ENCODE results near the gene GPR62. TPM values are rescaled to one million over a fixed set of nuclear protein-coding genes. Genes with fewer than 3 reads are reported as not detected.
"Not testable (repeated sequence)": the region's sequence is repeated elsewhere in the genome, so short reads cannot be mapped to it uniquely, and the experiment has no call there.

Gene GPR62
- total and polyA plus RNA-seq, 11 donors: 0.06 to 0.27 (median 0.20) TPM; not detected in 4

GRCh38 chr3:51987568-51987967, 32.4 kb downstream of the GPR62 start:
- Histone ChIP-seq H3K27me3 (no peaks in the 10 kb centered on the region), H3K36me3 (peaks cover 0 to 15% (median 10%) of the 10 kb centered on the region in 9 donors), H3K9me3 (no peaks in the 10 kb centered on the region), H3K27ac (no peak overlapping the region), H3K4me3 (no peak overlapping the region), H3K4me1 (peaks cover 0 to 29% (median 17%) of the 10 kb centered on the region in 12 donors)
- ATAC-seq: no peak
- TF ChIP-seq CTCF (IDR thresholded peaks at IDR 0.05) (no peak), POLR2A (IDR thresholded peaks at IDR 0.05) (no peak)
- intact Hi-C loops (cut with DNase I): no loop called here
- no peak for DNase-seq
- 93 to 98% (median 96%) methylated on average over 7 of the region's 7 CpGs for WGBS, 4 donors

GRCh38 chr3:51988286-51989146, 33.3 kb downstream of the GPR62 start:
- no peaks in the 10 kb centered on the region for H3K9me3 ChIP-seq
- no peak overlapping the region for H3K4me3 ChIP-seq
- H3K27ac ChIP-seq: no peak overlapping the region
- peaks cover 0 to 25% (median 20%) of the 10 kb centered on the region in 9 donors for H3K36me3 ChIP-seq
- DNase-seq (no peak), ATAC-seq (no peak)
- TF ChIP-seq POLR2A (IDR thresholded peaks at IDR 0.05) (no peak), CTCF (IDR thresholded peaks at IDR 0.05) (no peak)
- intact Hi-C loops (cut with DNase I): no loop called here
- H3K4me1 ChIP-seq: peaks cover 0 to 23% (median 13%) of the 10 kb centered on the region in 12 donors
- 81 to 86% (median 82%) methylated on average over 15 of the region's 15 CpGs for WGBS, 4 donors
- H3K27me3 ChIP-seq: no peaks in the 10 kb centered on the region

- intact Hi-C loops (cut with DNase I): loop anchor here in 2 of 10 donors (10.0 kb wide), 2 partner anchors 294 to 344 kb away; partner anchors contain the start of gene GLYCTK (in 1 of the 2)
- H3K36me3 ChIP-seq: peaks cover 0 to 42% (median 33%) of the 10 kb centered on the region in 9 donors
- H3K27ac ChIP-seq, H3K9me3 ChIP-seq, H3K27me3 ChIP-seq, DNase-seq, H3K4me3 ChIP-seq, ATAC-seq: not testable (repeated sequence)
- peaks cover 0 to 28% (median 20%) of the 10 kb centered on the region in 12 donors for H3K4me1 ChIP-seq
- 77 to 93% (median 81%) methylated on average over 23 to 38 of the region's 38 CpGs for WGBS, 4 donors
These were observed 35.4 kb downstream of the GPR62 start for GRCh38 chr3:51990501-51990971.

- ATAC-seq: no peak
- H3K4me3 ChIP-seq: no peak overlapping the region
- peaks cover 0 to 42% (median 33%) of the 10 kb centered on the region in 9 donors for H3K36me3 ChIP-seq
- 60 to 78% (median 74%) methylated on average over 3 of the region's 3 CpGs for WGBS, 4 donors
- no peaks in the 10 kb centered on the region for H3K9me3 ChIP-seq
- DNase-seq: no peak
- H3K27ac ChIP-seq: no peak overlapping the region
- intact Hi-C loops (cut with DNase I): loop anchor here in 2 of 10 donors (10.0 kb wide), 2 partner anchors 293 to 343 kb away; partner anchors contain the start of gene GLYCTK (in 1 of the 2)
- TF ChIP-seq CTCF (IDR thresholded peaks at IDR 0.05) (no peak), POLR2A (IDR thresholded peaks at IDR 0.05) (no peak)
- no peaks in the 10 kb centered on the region for H3K27me3 ChIP-seq
- H3K4me1 ChIP-seq: peaks cover 0 to 28% (median 20%) of the 10 kb centered on the region in 12 donors
These were observed 37.0 kb downstream of the GPR62 start for GRCh38 chr3:51992017-51992682.

- Histone ChIP-seq H3K4me1 (peaks cover 0 to 28% (median 20%) of the 10 kb centered on the region in 12 donors), H3K36me3 (peaks cover 0 to 42% (median 33%) of the 10 kb centered on the region in 9 donors)
- intact Hi-C loops (cut with DNase I): loop anchor here in 2 of 10 donors (10.0 kb wide), 2 partner anchors 291 to 341 kb away; partner anchors contain the start of gene GLYCTK (in 1 of the 2)
- not testable (repeated sequence) for H3K4me3 ChIP-seq, H3K9me3 ChIP-seq, H3K27me3 ChIP-seq, H3K27ac ChIP-seq, ATAC-seq, DNase-seq
- WGBS, 4 donors: 87 to 100% (median 91%) methylated on average over 2 to 10 of the region's 13 CpGs
These were observed 38.5 kb downstream of the GPR62 start for GRCh38 chr3:51993657-51994056.
